HG02759 (cell line): ENCODE measurements around the gene RAB7A.

ENCODE experiments used
- ATAC-seq: cut with Tn5 transposase; IDR thresholded peaks from one replicate; pipeline ENCODE4 v1.9.1; 2021; ENCODE audit warnings: mild to moderate bottlenecking, moderate library complexity; ENCODE audit not compliant: unreplicated experiment

RAB7A gene

DNA sequence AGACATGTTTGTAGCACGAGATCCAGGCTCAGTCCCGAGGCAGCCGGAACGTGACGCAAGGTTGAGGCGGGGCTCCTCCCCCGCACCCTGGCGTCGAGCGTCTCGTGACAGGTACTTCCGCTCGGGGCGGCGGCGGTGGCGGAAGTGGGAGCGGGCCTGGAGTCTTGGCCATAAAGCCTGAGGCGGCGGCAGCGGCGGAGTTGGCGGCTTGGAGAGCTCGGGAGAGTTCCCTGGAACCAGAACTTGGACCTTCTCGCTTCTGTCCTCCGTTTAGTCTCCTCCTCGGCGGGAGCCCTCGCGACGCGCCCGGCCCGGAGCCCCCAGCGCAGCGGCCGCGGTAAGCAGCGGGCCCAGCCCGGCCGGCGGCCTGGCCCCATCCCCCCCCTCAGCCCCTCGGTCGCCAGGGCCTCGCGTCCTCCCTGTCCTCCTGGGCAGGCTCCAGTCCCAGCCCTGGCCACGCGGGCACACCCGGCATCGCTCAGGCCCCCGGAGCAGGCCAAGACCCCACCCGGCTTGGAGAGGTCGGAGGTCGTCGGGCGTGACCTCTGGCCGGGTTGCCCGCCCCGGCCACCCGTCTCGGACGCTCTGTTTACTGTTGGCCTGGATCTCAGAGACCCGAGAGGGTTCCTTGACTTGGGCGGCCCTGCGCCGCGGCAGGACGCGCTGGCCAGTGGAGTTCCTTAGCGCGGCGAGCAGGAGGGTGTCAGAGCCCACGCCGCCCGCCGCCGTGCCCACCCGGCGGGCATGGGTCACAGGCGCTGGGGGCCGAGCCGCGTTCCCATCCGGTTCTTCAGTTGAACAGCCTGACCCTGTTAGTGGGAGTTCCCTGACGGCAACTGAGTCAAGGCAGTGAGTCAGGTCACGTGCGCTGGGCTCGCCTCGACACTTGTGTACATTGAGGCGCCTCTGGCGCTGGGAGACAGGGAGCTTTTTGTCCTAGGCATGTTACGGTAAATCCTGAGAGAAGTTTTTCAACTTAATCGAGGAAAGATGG, at the start of gene RAB7A:
TSS of gene RAB7A (plus strand) at position 161 of the 994 bp plus-strand sequence. CDS start 69,185 bp downstream, outside the sequence.
- peak; percentile 96 for ATAC-seq

DNA sequence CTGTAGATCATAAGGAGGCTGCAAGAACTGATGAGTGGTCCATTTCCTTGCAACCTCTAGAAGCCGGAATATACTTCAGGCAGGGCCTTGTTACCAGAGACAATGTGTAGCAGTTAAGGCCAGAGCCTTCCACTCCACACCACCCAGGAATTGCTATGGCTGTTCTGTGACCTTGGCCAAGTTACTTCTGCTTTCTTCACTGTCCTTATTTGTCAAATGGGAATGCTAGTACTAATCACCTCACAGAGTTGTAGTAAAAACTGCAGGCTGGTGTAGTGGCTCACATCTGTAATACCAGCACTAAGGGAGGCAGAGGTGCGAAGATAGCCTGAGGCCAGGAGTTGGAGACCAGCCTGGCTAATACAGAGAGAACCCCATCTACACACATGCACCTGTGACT, 46.6 kb upstream of the RAB7A start:
- ATAC-seq: no peak

DNA sequence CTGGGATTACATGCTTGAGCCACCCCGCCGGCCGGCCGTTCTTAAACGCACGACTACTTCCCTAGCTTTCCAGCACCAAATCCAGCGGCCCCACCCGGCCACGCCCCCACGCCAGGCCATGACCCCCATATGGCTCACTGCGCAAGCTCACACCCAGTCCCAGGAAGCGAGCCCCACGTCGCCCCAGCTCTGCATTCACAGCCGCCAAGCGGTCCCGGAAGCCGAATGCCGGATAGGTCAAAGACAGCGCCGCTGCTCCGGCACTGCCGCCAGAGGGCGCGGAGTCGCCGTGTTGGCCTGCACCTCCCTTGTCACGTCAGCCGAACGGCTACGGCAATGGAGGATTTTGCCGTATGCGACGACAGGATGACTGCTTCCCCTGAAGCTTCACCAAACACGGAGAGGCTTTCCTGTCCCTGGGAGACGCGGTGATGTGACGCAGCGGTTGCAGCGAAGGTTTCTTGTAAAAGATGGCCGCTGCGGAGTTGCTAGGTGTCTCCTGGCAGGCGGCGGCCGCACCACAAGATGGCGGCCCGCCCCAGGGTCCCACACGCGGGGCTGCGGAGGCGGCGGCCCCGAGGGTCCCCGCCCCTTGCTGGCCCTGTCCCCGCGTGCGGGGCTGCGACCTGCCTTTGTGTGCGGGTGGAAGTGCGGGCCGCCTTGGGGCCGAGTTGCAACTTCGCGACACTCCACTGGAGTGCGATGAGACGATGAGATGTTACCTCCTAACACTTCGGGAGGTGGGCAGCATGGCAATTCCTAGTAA, 45.2 kb upstream of the RAB7A start:
- ATAC-seq: peak; percentile 96

DNA sequence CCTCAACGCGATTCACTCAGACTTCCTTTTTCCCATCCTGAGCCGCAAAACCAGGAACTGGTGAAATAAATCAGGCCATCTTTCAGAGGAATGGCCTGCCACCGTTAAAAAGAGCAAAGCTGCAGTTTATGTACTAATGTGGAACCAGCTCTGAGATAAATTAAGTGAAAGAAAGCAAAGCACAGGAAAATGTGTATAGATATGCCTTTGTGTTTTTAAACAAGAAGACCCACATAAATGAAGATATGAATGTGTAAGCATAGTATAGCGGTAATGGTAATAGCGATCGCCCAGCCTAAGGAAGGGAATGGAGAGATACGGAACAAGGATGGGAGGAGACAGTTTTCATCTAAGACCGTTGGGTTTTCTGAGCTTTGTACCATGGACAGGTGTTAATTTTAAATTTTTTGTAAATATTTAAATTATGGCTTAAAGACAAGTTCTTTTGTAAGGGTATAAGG, 44.6 kb upstream of the RAB7A start:
- ATAC-seq: no peak

DNA sequence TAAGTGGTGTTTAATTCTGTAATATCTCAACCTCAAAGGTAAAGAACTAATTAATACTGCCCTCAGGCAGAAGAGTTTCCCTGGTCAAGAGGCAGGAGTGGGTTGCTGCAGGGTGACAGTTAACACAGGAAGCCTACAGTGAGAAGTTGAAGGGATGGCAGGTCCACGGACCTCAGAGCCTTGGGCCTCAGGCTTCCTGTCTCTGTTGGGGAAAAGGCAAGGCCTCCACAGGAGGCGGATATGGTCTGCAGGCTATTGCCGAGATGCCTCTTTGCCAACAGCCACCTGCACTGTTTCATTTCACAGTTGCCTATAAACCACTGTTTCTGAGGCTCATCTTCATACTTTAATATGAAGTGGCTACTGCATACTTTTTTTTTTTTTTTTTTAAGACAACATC, 42.0 kb upstream of the RAB7A start:
- ATAC-seq: no peak

DNA sequence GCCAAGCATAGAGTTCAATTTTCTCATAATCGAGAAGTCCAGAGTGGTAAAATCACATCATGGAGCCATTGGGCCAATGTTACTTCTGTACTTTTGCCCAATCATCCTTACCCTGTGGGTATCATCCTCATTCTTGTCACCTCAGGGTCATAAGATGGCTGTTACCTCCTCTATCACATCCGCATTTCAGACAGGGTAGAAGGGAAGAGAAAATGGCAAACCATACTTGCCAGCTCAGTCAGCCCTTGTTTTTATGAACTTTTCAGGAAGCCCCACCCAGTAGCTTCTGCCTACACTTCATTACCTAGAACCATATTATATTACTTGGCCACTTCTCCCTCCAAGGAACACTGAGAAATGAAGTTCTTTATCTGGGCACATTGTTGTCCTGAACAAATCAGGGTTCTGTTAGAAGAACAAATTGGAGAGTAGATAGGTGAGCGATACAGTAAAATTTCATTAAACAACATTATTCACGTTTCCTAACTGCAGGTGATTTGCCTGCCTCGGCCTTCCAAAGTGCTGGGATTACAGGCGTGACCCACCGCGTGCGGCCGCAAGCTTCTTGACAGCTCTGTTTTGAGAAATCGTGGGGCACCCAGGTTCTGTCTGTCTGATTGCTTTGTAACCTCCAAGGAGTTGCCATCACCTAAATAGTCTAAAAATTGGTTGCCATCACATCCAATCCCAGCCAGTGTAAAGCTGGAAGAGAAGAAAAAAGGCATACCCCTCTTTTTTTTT, 40.8 kb upstream of the RAB7A start:
- ATAC-seq: no peak

DNA sequence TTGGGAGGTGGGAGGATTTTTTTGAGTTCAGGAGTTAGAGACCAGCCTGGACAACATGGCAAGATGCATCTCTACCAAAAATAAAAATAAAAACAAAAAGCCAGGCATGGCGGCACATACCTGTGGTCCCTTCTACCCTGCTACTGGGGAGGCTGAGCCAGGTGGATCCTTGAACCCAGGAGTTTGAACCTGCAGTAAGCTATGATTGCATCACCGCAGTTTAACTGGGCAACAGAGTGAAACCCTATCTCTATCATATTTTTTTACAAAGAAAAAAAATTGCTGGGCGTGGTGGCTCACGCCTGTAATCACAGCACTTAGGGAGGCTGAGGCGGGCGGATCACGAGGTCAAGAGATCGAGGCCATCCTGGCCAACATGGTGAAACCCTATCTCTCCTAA, 39.5 kb upstream of the RAB7A start:
- ATAC-seq: no peak

DNA sequence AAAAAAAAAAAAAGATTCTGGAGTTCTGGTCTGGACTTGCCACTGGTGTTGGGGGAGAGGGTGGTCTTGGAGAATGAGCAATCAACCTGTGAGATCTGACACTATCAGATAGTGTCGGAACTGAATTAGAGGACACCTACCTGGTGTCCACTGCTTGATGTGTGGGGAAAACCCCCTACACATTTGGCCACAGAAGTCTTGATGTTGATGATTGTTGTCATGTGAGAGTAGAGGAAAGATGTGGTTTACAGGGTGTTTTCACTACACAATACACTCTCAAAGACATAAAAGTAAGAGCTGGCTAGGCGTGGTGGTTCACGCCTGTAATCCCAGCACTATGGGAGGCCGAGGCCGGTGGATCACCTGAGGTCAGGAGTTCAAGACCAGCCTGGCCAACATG, 36.9 kb upstream of the RAB7A start:
- ATAC-seq: no peak

DNA sequence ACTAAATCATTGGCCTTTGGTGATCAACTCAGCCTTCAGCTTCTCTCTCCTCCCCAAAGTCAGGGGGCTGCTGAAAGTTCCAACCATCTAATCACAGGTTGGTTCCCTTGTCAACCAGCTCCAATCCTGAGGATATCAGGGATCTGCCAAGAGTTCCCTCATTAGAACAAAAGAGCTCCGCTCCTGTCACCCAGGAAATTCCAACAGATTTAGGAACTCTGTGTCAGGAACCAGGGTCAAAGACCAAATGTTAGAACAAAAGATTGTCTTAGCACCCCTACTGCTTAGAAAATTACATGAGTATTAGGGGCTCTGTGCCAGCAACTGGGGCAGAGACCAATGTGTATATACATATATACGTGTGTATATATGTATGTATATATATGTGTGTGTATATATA, 32.3 kb upstream of the RAB7A start:
- no peak for ATAC-seq

DNA sequence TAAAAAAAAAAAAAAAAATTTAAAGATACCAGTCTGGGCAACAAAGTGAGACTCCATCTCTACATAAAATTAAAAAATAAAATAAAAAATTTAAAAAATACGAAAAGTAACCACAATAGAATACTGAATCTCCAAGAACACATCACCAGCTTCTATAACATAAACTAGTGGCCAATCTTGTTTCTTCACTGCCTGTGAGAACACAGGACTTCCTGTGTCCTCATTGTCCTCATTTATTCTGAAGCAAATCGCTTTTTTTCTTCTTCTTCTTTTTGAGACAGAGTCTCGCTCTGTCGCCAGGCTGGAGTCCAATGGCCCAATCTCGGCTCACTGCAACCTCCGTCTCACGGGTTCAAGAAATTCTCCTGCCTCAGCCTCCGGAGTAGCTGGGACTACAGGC, 28.6 kb upstream of the RAB7A start:
- no peak for ATAC-seq

DNA sequence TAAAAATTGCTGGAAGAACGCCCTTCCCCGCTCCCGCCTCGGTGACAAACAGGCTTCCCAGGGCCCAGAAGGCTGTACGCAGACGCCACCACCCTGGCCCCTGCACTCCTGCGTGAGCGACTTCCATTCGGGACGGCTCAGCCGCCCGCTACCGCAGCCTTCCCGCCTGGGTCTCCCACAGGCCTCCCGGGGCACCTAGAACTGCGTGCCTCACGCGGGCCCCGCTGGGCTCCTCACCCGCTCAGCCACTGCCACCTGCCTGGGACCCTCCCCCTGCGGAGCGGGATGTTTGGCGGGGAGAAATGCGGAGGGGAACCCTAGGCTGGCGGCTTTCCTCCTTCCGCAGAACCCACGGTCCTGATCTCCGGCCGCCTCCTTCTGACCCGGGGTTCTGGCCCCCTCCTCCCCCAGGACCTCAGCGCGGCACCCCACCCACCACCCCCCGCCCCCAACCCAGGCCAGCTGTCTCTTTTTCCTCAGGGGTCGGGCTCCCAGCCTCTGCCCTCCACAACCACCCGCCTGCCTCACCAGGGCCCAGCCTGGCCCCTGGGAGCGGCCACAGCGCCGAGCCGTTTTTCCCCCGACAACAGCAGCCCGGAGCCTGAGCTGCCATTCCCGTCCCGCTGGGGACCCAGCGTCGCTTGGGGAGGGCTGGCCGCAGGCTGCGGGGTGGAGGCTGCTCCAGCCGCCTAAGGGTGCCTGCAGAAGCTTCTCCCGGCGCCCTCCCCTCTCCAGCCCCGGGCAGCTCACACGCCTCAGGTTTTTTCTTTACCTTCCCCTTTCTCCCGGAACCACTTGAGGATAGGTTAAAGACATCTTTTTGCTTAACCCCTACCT, 27.6 kb upstream of the RAB7A start:
- ATAC-seq: no peak

DNA sequence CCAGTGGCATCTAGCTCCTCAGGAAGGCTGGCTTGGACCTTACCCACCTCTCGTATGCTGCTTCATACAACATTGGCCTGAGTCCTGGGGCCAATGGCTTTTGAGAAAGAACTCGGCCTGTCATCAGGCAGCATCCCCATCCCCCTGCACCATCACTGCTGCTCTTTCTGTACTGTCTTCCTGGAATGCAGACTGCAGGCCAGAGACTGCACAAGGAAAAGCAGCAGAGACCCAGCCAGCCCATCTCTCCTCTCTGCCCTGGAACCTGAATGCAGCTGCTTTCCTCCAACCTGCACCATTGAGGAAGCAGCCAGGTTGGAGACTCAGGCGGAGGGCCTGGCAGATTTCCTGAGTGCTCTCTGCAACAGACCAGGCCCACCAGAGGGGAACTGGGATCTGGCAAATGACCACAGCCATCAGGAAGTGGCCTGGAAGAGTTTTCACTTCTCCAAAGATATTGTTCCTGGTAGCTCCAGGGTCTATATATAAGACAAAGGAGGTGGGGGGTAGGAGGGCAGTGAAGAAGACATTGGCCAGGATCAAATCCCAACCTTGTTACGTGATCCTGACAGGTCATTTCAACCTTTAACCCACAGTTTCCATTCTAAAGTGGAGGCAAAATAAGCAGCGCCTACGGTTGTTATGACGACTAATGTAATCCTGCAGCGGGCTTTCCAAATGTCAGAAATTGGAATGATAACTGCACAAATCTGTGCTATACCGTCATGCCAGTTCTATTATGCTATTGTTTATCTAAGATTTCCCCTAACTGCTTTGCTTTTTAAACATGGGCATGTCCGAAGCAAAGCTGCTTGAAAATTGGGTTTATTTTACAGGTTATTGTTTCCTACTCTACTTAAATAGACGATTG, 24.4 kb upstream of the RAB7A start:
- ATAC-seq: no peak

DNA sequence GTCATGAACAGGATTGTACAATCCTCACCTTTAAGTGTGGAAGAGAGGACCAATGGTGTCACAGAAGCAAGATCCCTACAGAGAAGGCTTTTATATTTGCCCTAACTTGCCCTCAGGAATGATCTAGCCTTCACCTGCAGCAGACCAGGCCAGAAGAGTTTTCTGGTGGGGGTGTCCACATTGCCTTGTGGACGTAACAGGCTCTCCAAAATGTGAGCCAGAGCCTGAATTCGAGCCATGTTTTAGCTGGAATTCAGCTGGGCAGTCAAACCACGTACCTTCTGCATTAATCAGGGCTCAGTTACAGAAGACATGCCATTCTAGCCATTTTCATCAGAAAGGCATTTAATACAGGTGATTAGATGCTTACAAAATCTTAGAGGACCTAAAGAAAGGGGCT, 23.6 kb upstream of the RAB7A start:
- no peak for ATAC-seq

DNA sequence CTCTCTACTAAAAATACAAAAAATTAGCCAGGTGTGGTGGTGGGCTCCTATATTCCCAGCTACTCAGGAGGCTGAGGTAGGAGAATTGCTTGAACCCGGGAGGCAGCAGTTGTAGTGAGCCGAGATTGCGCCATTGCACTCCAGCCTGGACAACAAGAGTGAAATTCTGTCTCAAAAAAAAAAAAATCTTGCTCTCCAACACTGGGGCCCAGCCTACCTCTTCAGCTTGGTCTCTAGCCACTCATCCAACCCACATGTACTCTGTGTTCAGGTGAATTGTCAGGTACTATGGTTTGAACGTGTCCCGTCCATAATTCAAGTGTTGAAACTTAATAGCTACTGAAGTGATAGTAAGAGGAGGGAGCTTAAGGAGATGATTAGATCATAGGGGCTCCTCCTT, 22.4 kb upstream of the RAB7A start:
- no peak for ATAC-seq

DNA sequence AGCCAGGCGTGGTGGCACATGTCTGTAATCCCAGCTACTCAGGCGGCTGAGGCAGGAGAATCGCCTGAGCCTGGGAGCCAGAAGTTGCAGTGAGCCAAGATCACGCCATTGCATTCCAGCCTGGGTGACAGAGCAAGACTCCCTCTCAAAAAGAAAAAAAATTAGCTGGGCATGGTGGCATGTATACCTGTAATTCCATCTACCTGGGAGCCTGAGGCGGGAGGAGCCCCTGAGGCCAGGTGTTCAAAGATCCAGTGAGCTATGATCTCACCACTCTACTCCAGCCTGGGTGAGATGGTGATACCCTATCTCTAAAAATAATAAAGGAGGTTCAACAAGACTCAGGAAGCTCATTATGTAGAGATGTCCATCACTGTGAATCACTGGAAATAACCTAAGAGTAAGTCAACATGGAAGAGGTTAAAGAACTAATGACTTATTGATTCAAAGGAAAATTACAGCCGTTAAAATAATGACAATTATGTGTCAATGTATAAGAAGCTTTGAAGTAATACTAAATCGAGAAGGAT, 19.8 kb upstream of the RAB7A start:
- no peak for ATAC-seq

DNA sequence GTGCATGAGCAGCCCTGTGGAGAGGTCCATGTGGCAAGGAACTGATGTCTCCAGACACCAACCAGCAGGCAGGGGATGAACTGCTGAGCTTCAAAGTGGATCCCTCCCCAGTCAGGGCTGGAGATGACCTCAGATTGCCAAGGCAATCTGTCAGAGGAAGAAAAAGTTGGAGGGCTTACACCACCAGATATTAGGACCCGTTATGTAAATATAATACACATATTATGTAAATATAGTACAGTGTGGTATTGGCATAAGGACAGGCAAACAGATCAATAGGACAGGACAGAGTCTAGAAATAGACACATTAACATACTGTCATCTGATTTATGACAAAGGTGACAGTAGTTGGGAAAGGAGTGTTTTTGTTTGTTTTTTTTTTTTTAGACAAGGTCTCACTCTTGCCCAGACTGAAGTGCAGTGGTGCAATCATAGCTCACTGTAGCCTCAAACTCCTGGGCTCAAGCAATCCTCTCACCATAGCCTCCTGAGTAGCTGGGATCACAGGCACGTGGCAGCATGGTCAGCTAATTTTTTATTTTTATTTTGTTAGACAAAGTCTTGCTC, 18.0 kb upstream of the RAB7A start:
- ATAC-seq: no peak

DNA sequence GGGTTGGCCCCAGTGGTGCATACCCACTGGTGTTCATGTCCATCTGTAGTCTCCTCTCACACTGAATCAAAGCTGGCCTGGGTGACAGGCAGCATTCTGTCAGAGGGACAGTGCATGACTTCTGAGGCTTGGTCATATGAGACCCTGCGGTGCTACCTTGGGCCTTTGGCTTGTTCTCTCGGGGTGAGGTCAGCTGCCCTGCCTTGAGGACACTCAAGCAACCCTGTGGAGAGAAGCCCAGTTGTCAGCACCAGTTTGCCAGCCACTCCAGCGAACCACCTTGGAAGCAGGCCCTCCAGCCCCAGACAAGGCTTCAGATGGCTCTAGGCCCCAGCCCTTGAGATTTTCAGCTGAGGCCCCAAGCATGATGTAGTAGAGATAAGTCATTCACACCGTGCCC, 16.9 kb upstream of the RAB7A start:
- no peak for ATAC-seq

DNA sequence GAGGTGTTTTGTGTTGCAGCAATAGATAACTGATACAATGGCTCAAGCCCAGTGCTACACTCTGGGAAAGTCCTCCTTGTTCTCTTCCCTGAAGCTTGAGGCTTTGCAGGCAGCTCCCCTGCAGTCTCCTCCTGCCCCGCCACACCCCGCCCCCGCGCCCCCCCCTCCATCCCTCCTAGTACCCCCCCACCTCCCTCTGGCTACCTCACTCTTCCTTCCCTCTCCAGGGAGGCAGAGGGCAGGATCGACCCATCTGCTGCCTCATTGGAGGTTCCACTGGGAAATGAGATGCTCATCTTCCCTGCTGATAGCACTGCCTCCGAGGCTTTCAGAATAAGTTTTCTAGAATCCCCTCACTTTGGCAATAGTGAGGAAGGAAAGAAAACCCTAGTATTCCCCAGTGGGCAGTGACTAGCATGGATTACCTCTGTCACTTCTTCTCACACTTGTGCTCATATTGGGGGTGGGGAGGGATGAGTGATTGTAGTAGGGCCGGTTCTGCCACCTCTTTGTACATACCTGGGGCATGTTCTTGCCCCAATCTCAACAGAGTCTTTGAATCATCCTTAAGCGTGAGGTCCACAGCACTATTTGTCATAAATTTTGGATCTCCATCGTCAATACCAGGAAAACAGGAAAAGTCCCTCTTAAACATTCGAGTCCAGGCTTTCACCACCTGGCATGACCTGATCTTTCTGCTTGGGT, 16.3 kb upstream of the RAB7A start:
- ATAC-seq: no peak
